AG04449 (cell line): ENCODE data around the gene PAX5.

Experiments
- CTCF ChIA-PET: fragments of 350-600 bp; formaldehyde crosslinking; extraction: SDS; loops from one replicate; lab custom pipeline; 2021; ENCODE audit warnings: antibody characterized with exemption; lab: Yijun Ruan, JAX
- POLR2A ChIA-PET: fragments of 400-600, 350-600 bp; formaldehyde crosslinking; extraction: SDS; loops from one replicate; lab custom pipeline; 2020; ENCODE audit warnings: antibody characterized with exemption, inconsistent platforms; lab: Yijun Ruan, JAX
- DNase-seq: peaks from one replicate; pipeline ENCODE4 v3.0.0-alpha.2; 2010; ENCODE audit warnings: low read depth, low spot score
- H3K4me3 ChIP-seq: 2 replicates; pipeline ENCODE4 v1.5.1; 2011; ENCODE audit warnings: low read depth, mild to moderate bottlenecking, control low read depth, low read length
- CTCF ChIP-seq: IDR thresholded peaks from one replicate; pipeline ENCODE4 v1.5.1; 2011; ENCODE audit warnings: mild to moderate bottlenecking, moderate library complexity, low read length, control low read depth, inconsistent platforms; ENCODE audit not compliant: insufficient read depth; ENCODE audit errors: missing control alignments

PAX5 gene

DNA sequence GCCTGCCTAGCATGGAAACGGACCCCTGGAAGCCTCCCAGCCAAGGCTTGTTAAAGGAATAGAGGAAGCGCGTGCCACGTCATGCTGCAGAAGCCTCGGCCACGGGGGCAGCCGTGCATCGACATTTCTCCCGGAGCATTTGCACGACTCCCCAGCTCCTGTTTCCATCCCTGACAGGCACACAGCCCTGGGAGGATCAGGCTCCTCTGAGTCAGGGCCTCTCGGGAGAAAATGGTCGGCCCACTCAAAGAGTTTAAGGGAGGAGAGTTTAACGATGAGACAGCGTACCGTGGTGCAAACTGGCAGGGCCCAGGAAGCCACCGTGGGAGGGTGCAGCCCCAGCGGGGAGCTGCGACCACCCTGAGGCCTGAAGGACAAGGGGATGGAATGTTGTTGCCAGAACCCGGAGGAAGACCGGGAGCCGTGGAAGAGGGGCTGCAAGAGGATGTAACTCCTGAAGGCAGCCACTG, 213.6 kb downstream of the PAX5 start:
- no peak overlapping the region for H3K4me3 ChIP-seq
- DNase-seq: no peak
- ChIA-PET POLR2A (no interaction called here), CTCF (no interaction called here)
- no peak for TF ChIP-seq CTCF

DNA sequence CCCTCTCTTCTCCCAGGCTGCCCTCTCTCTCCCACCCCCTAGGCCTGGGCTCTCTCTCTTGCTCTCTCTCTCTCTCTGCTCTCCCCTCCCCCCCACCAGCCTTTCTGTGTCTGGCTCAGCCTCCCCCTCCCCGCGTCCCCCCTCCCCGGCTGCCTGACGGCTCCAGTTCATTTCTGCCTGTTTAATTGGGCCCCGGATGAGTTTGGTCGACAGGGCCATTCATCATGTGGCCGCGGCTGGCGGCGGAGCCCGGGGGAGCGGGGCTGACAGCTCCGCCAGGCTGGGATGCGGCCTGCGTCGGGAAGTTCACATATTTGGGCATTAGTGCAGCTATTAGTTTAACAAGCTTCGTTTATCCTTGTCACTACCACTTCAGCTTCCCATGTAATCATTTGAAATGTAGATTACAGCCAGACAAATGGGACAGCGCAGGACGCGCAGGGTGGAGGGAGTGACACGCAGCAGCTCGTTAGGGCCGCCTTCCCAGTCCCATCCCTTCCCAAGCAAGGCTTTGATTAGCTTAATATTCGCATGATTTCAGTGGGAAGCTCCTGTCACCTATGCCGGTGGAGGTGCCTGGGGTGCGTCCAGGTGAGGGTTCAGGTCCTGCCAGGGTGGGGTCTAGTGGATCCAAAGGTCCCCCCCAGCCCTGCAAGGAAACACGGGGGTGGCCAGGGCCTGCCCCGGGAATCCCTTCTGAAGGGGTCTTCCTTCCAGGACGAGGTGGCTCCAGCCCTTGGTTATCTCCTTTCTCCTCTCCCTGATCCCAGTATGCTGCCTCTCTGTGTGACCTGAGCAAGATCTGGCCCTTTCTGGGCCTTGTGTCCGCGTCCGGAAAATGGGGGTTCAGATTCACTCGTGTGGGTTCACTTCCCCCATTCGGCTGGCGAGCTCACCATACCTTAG, 214.8 kb downstream of the PAX5 start:
- POLR2A ChIA-PET: interaction anchor here (0.6 kb wide), 1 partner anchor 58 kb away, joined by 3 read pairs; no protein-coding TSS in a partner anchor
- no peak for DNase-seq
- TF ChIP-seq CTCF: no peak
- no peak overlapping the region for H3K4me3 ChIP-seq
- CTCF ChIA-PET: no interaction called here

DNA sequence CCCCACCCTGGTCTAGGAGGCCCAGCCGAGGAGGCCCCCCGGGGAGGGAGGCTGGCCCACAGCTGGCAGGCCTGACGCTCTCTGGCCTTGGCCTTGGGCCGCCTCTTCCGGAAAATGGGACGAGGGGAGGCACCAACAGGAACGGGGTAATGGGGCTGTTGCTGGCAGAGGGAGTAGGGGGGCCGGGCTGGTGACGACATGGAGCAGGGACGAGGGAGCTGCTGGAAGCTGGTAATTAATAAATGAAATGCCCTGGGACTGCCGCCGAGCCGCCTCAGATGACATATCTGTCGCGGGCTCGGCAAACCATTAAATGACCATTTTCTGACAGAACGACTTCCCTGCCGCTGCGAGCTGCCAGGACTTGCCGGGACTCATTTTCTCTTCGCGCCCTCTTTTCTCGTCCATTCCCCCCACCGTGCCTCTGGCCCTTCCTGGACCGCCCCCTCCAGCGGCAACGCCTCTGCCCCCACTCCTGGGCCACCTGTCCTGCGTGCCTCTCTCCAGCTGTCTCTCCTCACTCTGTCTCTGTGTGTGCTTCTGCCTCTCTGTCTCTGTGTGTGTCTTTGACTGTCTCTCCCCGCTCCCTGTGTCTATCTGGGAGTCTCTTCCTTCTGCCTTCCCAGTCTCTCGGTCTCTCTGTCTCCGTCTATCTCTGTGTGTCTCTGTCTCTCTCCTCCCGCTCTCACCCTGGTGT, 215.7 kb downstream of the PAX5 start:
- POLR2A ChIA-PET: no interaction called here
- H3K4me3 ChIP-seq: no peak overlapping the region; the same call in 1 of the 2 replicates
- CTCF ChIA-PET: no interaction called here
- no peak for TF ChIP-seq CTCF
- DNase-seq: no peak

- POLR2A ChIA-PET: no interaction called here
- no peak for DNase-seq
- CTCF ChIA-PET: no interaction called here
- no peak for TF ChIP-seq CTCF
- H3K4me3 ChIP-seq: no peak overlapping the region
Measured at GRCh38 chr9:36817160-36817834, 216.8 kb downstream of the PAX5 start.

GRCh38 chr9:36816371-36816770, 217.7 kb downstream of the PAX5 start:
- no peak overlapping the region for H3K4me3 ChIP-seq
- TF ChIP-seq CTCF: no peak
- POLR2A ChIA-PET: no interaction called here
- no peak for DNase-seq
- CTCF ChIA-PET: no interaction called here
